Duodenal mucosa (tissue), 2 donors: ENCODE data around the gene ALG12.

ENCODE experiments used
- H3K27ac ChIP-seq: one replicate; pipeline ENCODE4 v1.7.0; 2013; ENCODE audit warnings: low read depth, low read length
- H3K27me3 ChIP-seq, 2 donors: one replicate each; pipeline ENCODE4 v1.7.0; 2013; ENCODE audit warnings: low read length in 2 of 2, control low read depth in 1 of 2; ENCODE audit not compliant: insufficient read depth in 2 of 2, control insufficient read depth in 1 of 2
- H3K36me3 ChIP-seq, 2 donors: one replicate each; pipeline ENCODE4 v1.7.0; 2013; ENCODE audit warnings: low read length in 2 of 2, control low read depth in 1 of 2; ENCODE audit not compliant: insufficient read depth in 2 of 2, control insufficient read depth in 1 of 2
- H3K4me1 ChIP-seq, 2 donors: one replicate each; pipeline ENCODE4 v1.7.0; 2013; ENCODE audit warnings: low read length in 2 of 2, control low read depth in 1 of 2; ENCODE audit not compliant: insufficient read depth in 2 of 2, control insufficient read depth in 1 of 2
- H3K4me3 ChIP-seq, 2 donors: one replicate each; pipeline ENCODE4 v1.7.0; 2013; ENCODE audit warnings: low read length in 2 of 2, low read depth in 1 of 2
- H3K9ac ChIP-seq, 2 donors: one replicate each; pipeline ENCODE4 v1.7.0; 2013; ENCODE audit warnings: low read length in 2 of 2, low read depth in 1 of 2
- H3K9me3 ChIP-seq, 2 donors: one replicate each; pipeline ENCODE4 v1.7.0; 2013; ENCODE audit warnings: low read length in 2 of 2, control low read depth in 1 of 2; ENCODE audit not compliant: control insufficient read depth in 1 of 2

Gene ALG12

DNA sequence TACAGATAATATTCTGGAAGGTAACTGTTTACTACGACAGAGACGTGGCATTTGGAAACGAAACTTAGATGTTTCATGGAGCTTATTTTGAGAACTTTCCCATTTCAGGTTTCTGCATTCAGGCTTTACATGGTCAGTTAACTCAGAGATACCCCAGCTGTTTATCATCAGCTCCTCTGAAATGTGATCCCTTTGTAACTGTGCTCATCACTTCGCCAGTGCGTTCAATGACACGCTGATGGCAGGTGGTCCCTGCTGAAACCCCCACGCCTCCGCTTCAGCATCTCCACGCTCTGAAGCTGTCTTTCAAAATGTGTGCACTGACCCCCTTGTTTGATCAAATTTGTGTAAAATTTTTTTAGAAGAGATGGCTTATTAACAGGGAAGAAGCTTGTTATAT is 30.5 kb downstream of the ALG12 start:
- Histone ChIP-seq H3K4me3 (no peak overlapping the region), H3K4me1 (no peaks in the 10 kb centered on the region), H3K9ac (no peak overlapping the region), H3K36me3 (peaks cover 35 to 59% of the 10 kb centered on the region in 2 donors), H3K27me3 (no peaks in the 10 kb centered on the region), H3K27ac (no peak overlapping the region), H3K9me3 (no peaks in the 10 kb centered on the region)

- H3K9me3 ChIP-seq: no peaks in the 10 kb centered on the region
- H3K27me3 ChIP-seq: no peaks in the 10 kb centered on the region
- H3K36me3 ChIP-seq: peaks cover 35 to 58% of the 10 kb centered on the region in 2 donors
- no peak overlapping the region for H3K4me3 ChIP-seq
- H3K9ac ChIP-seq: no peak overlapping the region
- H3K27ac ChIP-seq: no peak overlapping the region
- peaks cover 0 to 3% of the 10 kb centered on the region in 2 donors for H3K4me1 ChIP-seq
Measured at GRCh38 chr22:49887064-49887451, 31.2 kb downstream of the ALG12 start.

GRCh38 chr22:49886346-49887063 is 31.7 kb downstream of the ALG12 start:
- Histone ChIP-seq H3K36me3 (peaks cover 35 to 57% of the 10 kb centered on the region in 2 donors), H3K4me3 (no peak overlapping the region), H3K4me1 (peaks cover 0 to 3% of the 10 kb centered on the region in 2 donors), H3K9me3 (no peaks in the 10 kb centered on the region), H3K27me3 (no peaks in the 10 kb centered on the region), H3K27ac (no peak overlapping the region), H3K9ac (no peak overlapping the region)

- Histone ChIP-seq H3K4me3 (no peak overlapping the region), H3K27me3 (no peaks in the 10 kb centered on the region), H3K9ac (no peak overlapping the region), H3K27ac (no peak overlapping the region), H3K36me3 (peaks cover 29 to 54% of the 10 kb centered on the region in 2 donors), H3K4me1 (peaks cover 0 to 3% of the 10 kb centered on the region in 2 donors), H3K9me3 (no peaks in the 10 kb centered on the region)
Measured at GRCh38 chr22:49885881-49886280, 32.4 kb downstream of the ALG12 start.

GRCh38 chr22:49885281-49885680 is 33.0 kb downstream of the ALG12 start:
- H3K27ac ChIP-seq: no peak overlapping the region
- H3K9me3 ChIP-seq: no peaks in the 10 kb centered on the region
- peaks cover 29 to 54% of the 10 kb centered on the region in 2 donors for H3K36me3 ChIP-seq
- no peak overlapping the region for H3K4me3 ChIP-seq
- no peak overlapping the region for H3K9ac ChIP-seq
- peaks cover 0 to 3% of the 10 kb centered on the region in 2 donors for H3K4me1 ChIP-seq
- H3K27me3 ChIP-seq: no peaks in the 10 kb centered on the region

DNA sequence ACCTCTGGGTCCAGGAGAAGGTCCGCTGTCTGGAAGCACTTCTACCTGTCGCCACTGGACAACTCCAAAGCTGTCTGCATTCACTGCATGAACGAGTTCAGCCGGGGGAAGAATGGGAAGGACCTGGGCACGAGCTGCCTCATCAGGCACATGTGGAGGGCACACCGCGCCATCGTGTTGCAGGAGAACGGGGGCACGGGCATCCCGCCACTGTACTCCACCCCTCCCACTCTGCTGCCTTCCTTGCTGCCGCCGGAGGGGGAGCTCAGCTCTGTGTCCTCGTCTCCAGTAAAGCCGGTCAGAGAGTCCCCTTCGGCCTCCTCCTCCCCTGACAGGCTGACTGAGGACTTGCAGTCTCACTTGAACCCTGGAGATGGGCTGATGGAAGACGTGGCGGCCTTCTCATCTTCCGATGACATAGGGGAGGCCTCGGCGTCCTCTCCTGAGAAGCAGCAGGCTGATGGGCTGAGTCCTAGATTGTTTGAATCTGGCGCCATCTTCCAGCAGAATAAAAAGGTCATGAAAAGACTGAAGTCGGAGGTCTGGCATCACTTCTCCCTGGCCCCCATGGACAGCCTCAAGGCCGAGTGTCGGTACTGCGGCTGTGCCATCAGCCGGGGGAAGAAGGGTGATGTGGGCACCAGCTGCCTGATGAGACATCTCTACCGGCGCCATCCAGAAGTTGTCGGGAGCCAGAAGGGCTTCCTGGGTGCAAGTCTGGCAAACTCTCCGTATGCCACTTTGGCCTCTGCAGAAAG is 33.6 kb downstream of the ALG12 start:
- no peak overlapping the region for H3K9ac ChIP-seq
- H3K27ac ChIP-seq: no peak overlapping the region
- peaks cover 25 to 53% of the 10 kb centered on the region in 2 donors for H3K36me3 ChIP-seq
- H3K4me3 ChIP-seq: no peak overlapping the region
- no peaks in the 10 kb centered on the region for H3K27me3 ChIP-seq
- H3K9me3 ChIP-seq: no peaks in the 10 kb centered on the region
- H3K4me1 ChIP-seq: peaks cover 0 to 3% of the 10 kb centered on the region in 2 donors

GRCh38 chr22:49884075-49884474 is 34.2 kb downstream of the ALG12 start:
- Histone ChIP-seq H3K9me3 (no peaks in the 10 kb centered on the region), H3K36me3 (peaks cover 21 to 51% of the 10 kb centered on the region in 2 donors), H3K27me3 (no peaks in the 10 kb centered on the region)

DNA sequence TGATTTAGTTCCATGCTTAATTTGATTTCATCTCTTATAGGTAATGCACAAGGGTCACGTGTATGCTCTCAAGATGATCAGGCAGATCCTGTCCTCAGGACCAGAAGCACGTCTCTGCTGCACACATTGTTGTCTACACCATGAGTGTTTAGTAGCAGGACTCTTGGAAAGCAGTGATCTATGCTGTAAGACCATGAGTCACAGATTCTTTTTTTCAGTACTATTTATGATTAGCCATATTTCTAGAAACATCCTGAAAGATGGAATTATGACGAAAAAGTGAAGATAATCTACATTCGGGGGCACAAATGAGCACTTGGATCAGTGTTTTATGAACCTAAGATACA is 35.0 kb downstream of the ALG12 start:
- Histone ChIP-seq H3K27me3 (no peaks in the 10 kb centered on the region), H3K27ac (no peak overlapping the region), H3K36me3 (peaks cover 21 to 46% of the 10 kb centered on the region in 2 donors)

More at GRCh38 chr22:49884075-49884474, 34.2 kb downstream of the ALG12 start:
- no peak overlapping the region for H3K27ac ChIP-seq
- peaks cover 0 to 3% of the 10 kb centered on the region in 2 donors for H3K4me1 ChIP-seq
- no peak overlapping the region for H3K9ac ChIP-seq
- H3K4me3 ChIP-seq: no peak overlapping the region

GRCh38 chr22:49882519-49883293 is 35.5 kb downstream of the ALG12 start:
- Histone ChIP-seq H3K27me3 (no peaks in the 10 kb centered on the region), H3K9me3 (no peaks in the 10 kb centered on the region), H3K4me1 (peaks cover 0 to 3% of the 10 kb centered on the region in 2 donors), H3K27ac (no peak overlapping the region), H3K36me3 (peaks cover 21 to 41% of the 10 kb centered on the region in 2 donors), H3K4me3 (no peak overlapping the region), H3K9ac (no peak overlapping the region)

More for the DNA sequence above, 35.0 kb downstream of the ALG12 start:
- no peak overlapping the region for H3K4me3 ChIP-seq
- peaks cover 0 to 3% of the 10 kb centered on the region in 2 donors for H3K4me1 ChIP-seq
- H3K9ac ChIP-seq: no peak overlapping the region
- no peaks in the 10 kb centered on the region for H3K9me3 ChIP-seq

DNA sequence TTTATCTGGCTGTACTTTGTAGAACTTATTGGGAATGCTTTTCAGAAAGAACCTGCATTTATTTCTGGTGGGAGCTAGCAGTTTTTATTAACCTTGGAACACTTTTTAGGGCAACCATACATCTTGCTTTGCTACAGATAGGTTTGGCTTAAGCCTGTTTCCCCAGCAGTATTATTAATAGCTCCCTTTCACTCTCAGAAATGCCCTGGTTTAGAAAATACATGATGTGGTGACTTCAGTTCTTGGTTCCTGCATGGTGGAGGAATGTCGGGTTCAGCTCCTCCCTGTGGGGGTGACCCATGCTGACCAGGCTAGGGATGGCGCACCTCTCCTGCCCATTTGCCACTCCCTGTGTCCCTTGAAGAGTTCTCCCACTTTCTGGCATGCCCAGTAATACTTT is 36.4 kb downstream of the ALG12 start:
- H3K9me3 ChIP-seq: no peaks in the 10 kb centered on the region
- H3K27ac ChIP-seq: no peak overlapping the region
- peaks cover 18 to 32% of the 10 kb centered on the region in 2 donors for H3K36me3 ChIP-seq
- peaks cover 0 to 3% of the 10 kb centered on the region in 2 donors for H3K4me1 ChIP-seq
- H3K27me3 ChIP-seq: no peaks in the 10 kb centered on the region
- no peak overlapping the region for H3K4me3 ChIP-seq
- no peak overlapping the region for H3K9ac ChIP-seq
